ENCODE results near the gene MAN1A2. TPM values are rescaled to one million over a fixed set of nuclear protein-coding genes. Genes with fewer than 3 reads are reported as not detected.

MAN1A2 gene
- total RNA-seq, 6 experiments from 2014 or later = 38.0 to 45.1 (median 40.7) TPM

GRCh38 chr1:117541003-117541402, 173.8 kb downstream of the MAN1A2 start:
- TF ChIP-seq CTCF (IDR thresholded peaks at IDR 0.05) = no peak
- H3K4me3 Mint-ChIP-seq = no peak overlapping the region
- H3K36me3 Mint-ChIP-seq (ENCODE audit: low read depth) = no peaks in the 10 kb centered on the region
- peaks cover 3% of the 10 kb centered on the region for H3K27me3 Mint-ChIP-seq (ENCODE audit: insufficient read depth)
- H3K27ac Mint-ChIP-seq = no peak overlapping the region
- no peak for DNase-seq
- no peaks in the 10 kb centered on the region for H3K9me3 Mint-ChIP-seq
- no peaks in the 10 kb centered on the region for H3K4me1 Mint-ChIP-seq (ENCODE audit: low read depth)

GRCh38 chr1:117541585-117541984, 174.3 kb downstream of the MAN1A2 start:
- Mint-ChIP-seq H3K4me3 (no peak overlapping the region), H3K27me3 (ENCODE audit: insufficient read depth) (peaks cover 4% of the 10 kb centered on the region), H3K4me1 (ENCODE audit: low read depth) (no peaks in the 10 kb centered on the region), H3K9me3 (no peaks in the 10 kb centered on the region), H3K36me3 (ENCODE audit: low read depth) (no peaks in the 10 kb centered on the region), H3K27ac (no peak overlapping the region)
- no peak for DNase-seq
- no peak for TF ChIP-seq CTCF (IDR thresholded peaks at IDR 0.05)

GRCh38 chr1:117544509-117545109, 177.4 kb downstream of the MAN1A2 start:
- peaks cover 8% of the 10 kb centered on the region for H3K27me3 Mint-ChIP-seq (ENCODE audit: insufficient read depth)
- no peaks in the 10 kb centered on the region for H3K9me3 Mint-ChIP-seq
- TF ChIP-seq CTCF (IDR thresholded peaks at IDR 0.05) = no peak
- H3K27ac Mint-ChIP-seq = no peak overlapping the region
- H3K4me1 Mint-ChIP-seq (ENCODE audit: low read depth) = no peaks in the 10 kb centered on the region
- no peaks in the 10 kb centered on the region for H3K36me3 Mint-ChIP-seq (ENCODE audit: low read depth)
- H3K4me3 Mint-ChIP-seq = no peak overlapping the region
- no peak for DNase-seq

GRCh38 chr1:117546467-117546866, 179.2 kb downstream of the MAN1A2 start:
- Mint-ChIP-seq H3K27me3 (ENCODE audit: insufficient read depth) (peaks cover 13% of the 10 kb centered on the region), H3K4me1 (ENCODE audit: low read depth) (no peaks in the 10 kb centered on the region), H3K36me3 (ENCODE audit: low read depth) (no peaks in the 10 kb centered on the region), H3K9me3 (no peaks in the 10 kb centered on the region), H3K27ac (no peak overlapping the region), H3K4me3 (no peak overlapping the region)
- no peak for DNase-seq
- TF ChIP-seq CTCF (IDR thresholded peaks at IDR 0.05) = no peak

- no peaks in the 10 kb centered on the region for H3K4me1 Mint-ChIP-seq (ENCODE audit: low read depth)
- H3K27ac Mint-ChIP-seq = no peak overlapping the region
- DNase-seq = no peak
- no peaks in the 10 kb centered on the region for H3K9me3 Mint-ChIP-seq
- H3K4me3 Mint-ChIP-seq = no peak overlapping the region
- no peak for TF ChIP-seq CTCF (IDR thresholded peaks at IDR 0.05)
- H3K27me3 Mint-ChIP-seq (ENCODE audit: insufficient read depth) = peaks cover 16% of the 10 kb centered on the region
- H3K36me3 Mint-ChIP-seq (ENCODE audit: low read depth) = no peaks in the 10 kb centered on the region
These were observed 186.2 kb downstream of the MAN1A2 start for GRCh38 chr1:117553471-117553870.

GRCh38 chr1:117555806-117556205, 188.6 kb downstream of the MAN1A2 start:
- Mint-ChIP-seq H3K27ac (no peak overlapping the region), H3K4me3 (no peak overlapping the region), H3K27me3 (ENCODE audit: insufficient read depth) (peaks cover 11% of the 10 kb centered on the region), H3K4me1 (ENCODE audit: low read depth) (no peaks in the 10 kb centered on the region), H3K9me3 (peaks cover 6% of the 10 kb centered on the region), H3K36me3 (ENCODE audit: low read depth) (no peaks in the 10 kb centered on the region)
- no peak for DNase-seq
- TF ChIP-seq CTCF (IDR thresholded peaks at IDR 0.05) = no peak
